H9 (cell line): ENCODE measurements around the gene MROH8. TPM values are rescaled to one million over a fixed set of nuclear protein-coding genes. Genes with fewer than 3 reads are reported as not detected.
"Not testable (repeated sequence)": the region's sequence is repeated elsewhere in the genome, so short reads cannot be mapped to it uniquely, and the experiment has no call there.

Experiments
- DNase-seq: peaks from one replicate; pipeline ENCODE4 v3.0.0-alpha.2; 2017
- H2AFZ ChIP-seq: one replicate; pipeline ENCODE4 v1.6.1; 2013; ENCODE audit warnings: mild to moderate bottlenecking, low read length, control low read depth, moderate library complexity
- H2AK5ac ChIP-seq: 2 replicates; pipeline ENCODE4 v1.6.1; 2013; ENCODE audit warnings: low read length, control low read depth, mixed read lengths; ENCODE audit not compliant: insufficient read length
- H2BK120ac ChIP-seq: one replicate; pipeline ENCODE4 v1.6.1; 2013; ENCODE audit warnings: low read depth, mild to moderate bottlenecking, low read length, control low read depth, inconsistent platforms; ENCODE audit not compliant: poor library complexity, severe bottlenecking
- H2BK12ac ChIP-seq: 2 replicates; pipeline ENCODE4 v1.6.1; 2013; ENCODE audit warnings: low read length, control low read depth, mixed read lengths, low read depth; ENCODE audit not compliant: insufficient read length
- H2BK15ac ChIP-seq: 2 replicates; pipeline ENCODE4 v1.6.1; 2013; ENCODE audit warnings: low read depth, low read length, control low read depth
- H2BK20ac ChIP-seq: one replicate; pipeline ENCODE4 v1.6.1; 2013; ENCODE audit warnings: low read depth, mild to moderate bottlenecking, low read length, control low read depth, inconsistent platforms; ENCODE audit not compliant: poor library complexity, severe bottlenecking
- H2BK5ac ChIP-seq: 2 replicates; pipeline ENCODE4 v1.6.1; 2013; ENCODE audit warnings: low read length, control low read depth, mixed read lengths; ENCODE audit not compliant: insufficient read length
- H3K14ac ChIP-seq: 2 replicates; pipeline ENCODE4 v1.6.1; 2013; ENCODE audit warnings: low read length, control low read depth; ENCODE audit not compliant: insufficient read depth
- H3K18ac ChIP-seq: 2 replicates; pipeline ENCODE4 v1.6.1; 2013; ENCODE audit warnings: low read depth, mild to moderate bottlenecking, mixed read lengths, low read length, control low read depth; ENCODE audit not compliant: insufficient read length
- H3K23ac ChIP-seq: 2 replicates; pipeline ENCODE4 v1.6.1; 2013; ENCODE audit warnings: low read length, control low read depth, mixed read lengths, low read depth; ENCODE audit not compliant: insufficient read length
- H3K23me2 ChIP-seq: 2 replicates; pipeline ENCODE4 v1.6.1; 2013; ENCODE audit warnings: low read depth, mild to moderate bottlenecking, mixed read lengths, low read length, control low read depth; ENCODE audit not compliant: insufficient read length, poor library complexity, severe bottlenecking
- H3K27ac ChIP-seq: 2 replicates; pipeline ENCODE4 v1.5.1; 2013; ENCODE audit warnings: low read length, control low read depth, mixed read lengths, low read depth; ENCODE audit not compliant: insufficient read length
- H3K27me3 ChIP-seq: 2 replicates; pipeline ENCODE4 v1.6.1; 2013; ENCODE audit warnings: low read length, control low read depth, inconsistent platforms; ENCODE audit not compliant: insufficient read depth
- H3K4ac ChIP-seq: 2 replicates; pipeline ENCODE4 v1.6.1; 2013; ENCODE audit warnings: low read depth, mild to moderate bottlenecking, control low read depth, inconsistent platforms, low read length, moderate library complexity
- H3K4me1 ChIP-seq: 2 replicates; pipeline ENCODE4 v1.6.1; 2013; ENCODE audit warnings: low read length, control low read depth, inconsistent platforms; ENCODE audit not compliant: insufficient read depth
- H3K4me2 ChIP-seq: 2 replicates; pipeline ENCODE4 v1.6.1; 2013; ENCODE audit warnings: low read length, control low read depth, mixed read lengths; ENCODE audit not compliant: insufficient read length, insufficient read depth
- H3K56ac ChIP-seq: 2 replicates; pipeline ENCODE4 v1.6.1; 2013; ENCODE audit warnings: low read depth, mild to moderate bottlenecking, mixed read lengths, low read length, control low read depth; ENCODE audit not compliant: insufficient read length
- H3K79me1 ChIP-seq: 2 replicates; pipeline ENCODE4 v1.6.1; 2013; ENCODE audit warnings: low read depth, mild to moderate bottlenecking, moderate library complexity, low read length, control low read depth, inconsistent platforms; ENCODE audit not compliant: insufficient read depth, poor library complexity, severe bottlenecking
- H3K79me2 ChIP-seq: 2 replicates; pipeline ENCODE4 v1.6.1; 2013; ENCODE audit warnings: low read length, control low read depth, inconsistent platforms; ENCODE audit not compliant: insufficient read depth
- H3K9ac ChIP-seq: 2 replicates; pipeline ENCODE4 v1.6.1; 2013; ENCODE audit warnings: low read length, control low read depth, mixed read lengths; ENCODE audit not compliant: insufficient read length; ENCODE audit errors: extremely low read depth
- H3K9me3 ChIP-seq: one replicate; pipeline ENCODE4 v1.6.1; 2013; ENCODE audit warnings: low read depth, low read length, inconsistent platforms; ENCODE audit not compliant: control insufficient read depth
- H3T11ph ChIP-seq: one replicate; pipeline ENCODE4 v1.6.1; 2013; ENCODE audit warnings: mild to moderate bottlenecking, low read length, control low read depth, inconsistent platforms
- H4K20me1 ChIP-seq: one replicate; pipeline ENCODE4 v1.6.1; 2013; ENCODE audit not compliant: control insufficient read depth, insufficient read length, insufficient read depth
- H4K5ac ChIP-seq: 2 replicates; pipeline ENCODE4 v1.6.1; 2013; ENCODE audit warnings: low read depth, mild to moderate bottlenecking, mixed read lengths, low read length, control low read depth; ENCODE audit not compliant: insufficient read length
- H4K8ac ChIP-seq: replicated peaks from 2 replicates; pipeline ENCODE4 v1.6.1; 2013; ENCODE audit warnings: low read length, control low read depth, mixed read lengths, low read depth; ENCODE audit not compliant: insufficient read length
- H4K91ac ChIP-seq: 2 replicates; pipeline ENCODE4 v1.6.1; 2013; ENCODE audit warnings: low read depth, mild to moderate bottlenecking, moderate library complexity, mixed read lengths, low read length, control low read depth; ENCODE audit not compliant: insufficient read length
- H3K27ac Mint-ChIP-seq, 3 experiments: 2 replicates in 2 of 3; 3 replicates in 1 of 3; pipeline ENCODE4 v1.8.0; 2020 to 2021; ENCODE audit warnings: mixed read lengths in 3 of 3, mild to moderate bottlenecking in 1 of 3, moderate library complexity in 1 of 3
- H3K27me3 Mint-ChIP-seq: 2 replicates; pipeline ENCODE4 v1.8.0; 2021; ENCODE audit warnings: low read depth, mild to moderate bottlenecking, moderate library complexity, mixed read lengths
- H3K36me3 Mint-ChIP-seq, 3 experiments: 2 replicates in 2 of 3; 3 replicates in 1 of 3; pipeline ENCODE4 v1.8.0; 2020 to 2021; ENCODE audit warnings: low read depth in 3 of 3, mixed read lengths in 3 of 3; ENCODE audit not compliant: insufficient read depth in 1 of 3
- H3K4me1 Mint-ChIP-seq, 2 experiments: 2 replicates each; pipeline ENCODE4 v1.8.0; 2020; ENCODE audit warnings: mixed read lengths in 2 of 2
- H3K4me3 Mint-ChIP-seq, 2 experiments: 2 replicates in 1 of 2; 3 replicates in 1 of 2; pipeline ENCODE4 v1.8.0; 2020 to 2021; ENCODE audit warnings: mild to moderate bottlenecking in 2 of 2, mixed read lengths in 2 of 2, moderate library complexity in 1 of 2
- H3K9me3 Mint-ChIP-seq, 2 experiments: 2 replicates in 1 of 2; 3 replicates in 1 of 2; pipeline ENCODE4 v1.8.0; 2020; ENCODE audit warnings: mild to moderate bottlenecking in 2 of 2, mixed read lengths in 2 of 2, moderate library complexity in 1 of 2
- CTCF ChIP-seq: fragments of 200-600 bp; sonication (generic); conservative IDR thresholded peaks from 3 replicates; pipeline ENCODE4 v1.8.0; 2021; ENCODE audit warnings: antibody characterized with exemption, mild to moderate bottlenecking
- WGBS: extraction: QIAGEN DNeasy Blood & Tissue Kit; methylation state at CpG from one replicate; pipeline ENCODE4 v1.1.7; 2013; ENCODE audit warnings: missing lambda C conversion rate, low lambda C conversion rate, mixed read lengths; ENCODE audit not compliant: insufficient read length; ENCODE audit errors: extremely low coverage; 5-methylcytosine and 5-hydroxymethylcytosine counted together
- total RNA-seq: library from RNA; stranded (reverse); gene quantifications from 2 replicates; pipeline ENCODE4 v1.2.1, GENCODE V29; 2021

The MROH8 gene
- total RNA-seq, 1 experiment from 2014 or later = 0.90 TPM

GRCh38 chr20:37071481-37071911, 107.9 kb downstream of the MROH8 start:
- Histone ChIP-seq H2BK20ac (no peak overlapping the region), H3K27me3 (no peaks in the 10 kb centered on the region), H4K5ac (no peak overlapping the region), H3K14ac (no peak overlapping the region), H3K79me2 (no peaks in the 10 kb centered on the region), H4K91ac (no peak overlapping the region), H4K8ac (no peak overlapping the region), H3K23ac (no peak overlapping the region), H3K18ac (no peak overlapping the region), H3K4me2 (no peak overlapping the region), H3K4ac (no peak overlapping the region), H3K9ac (no peak overlapping the region), H4K20me1 (no peaks in the 10 kb centered on the region), H2BK5ac (no peak overlapping the region), H3T11ph (no peak overlapping the region), H3K27ac (no peak overlapping the region), H2BK120ac (no peak overlapping the region), H3K79me1 (no peaks in the 10 kb centered on the region), H3K56ac (no peak overlapping the region), H3K4me1 (no peaks in the 10 kb centered on the region), H3K9me3 (no peaks in the 10 kb centered on the region), H2BK15ac (no peak overlapping the region), H2AFZ (no peak overlapping the region), H2BK12ac (no peak overlapping the region), H3K23me2 (no peaks in the 10 kb centered on the region), H2AK5ac (no peak overlapping the region)
- no peaks in the 10 kb centered on the region for H3K4me1 Mint-ChIP-seq
- peak overlapping the region in 2 of 3 experiments; percentile 79 to 82; a peak in 3 of 7 replicates for H3K27ac Mint-ChIP-seq
- H3K36me3 Mint-ChIP-seq = peaks cover 23 to 57% (median 55%) of the 10 kb centered on the region in 3 experiments
- peaks cover 10% of the 10 kb centered on the region in 2 experiments for H3K9me3 Mint-ChIP-seq
- no peak for DNase-seq
- H3K4me3 Mint-ChIP-seq = no peak overlapping the region
- TF ChIP-seq CTCF = no peak
- no CpG with 5 or more reads among the region's 4 CpGs for WGBS
- H3K27me3 Mint-ChIP-seq = no peaks in the 10 kb centered on the region; the same call in 1 of the 2 replicates

- not testable (repeated sequence) for H2AK5ac ChIP-seq
- no CpG with 5 or more reads among the region's 25 CpGs for WGBS
Measured at GRCh38 chr20:37069563-37069962, 109.8 kb downstream of the MROH8 start.

More at GRCh38 chr20:37069563-37069962, 109.8 kb downstream of the MROH8 start:
- not testable (repeated sequence) for H3K4me2 ChIP-seq, H3K4me1 Mint-ChIP-seq, H2BK15ac ChIP-seq, H3K9ac ChIP-seq, H2BK20ac ChIP-seq, H3K18ac ChIP-seq, H2BK12ac ChIP-seq, H3K4ac ChIP-seq, H2BK5ac ChIP-seq, H4K20me1 ChIP-seq, H4K5ac ChIP-seq, H2BK120ac ChIP-seq, H3K27me3 ChIP-seq, H3K4me3 Mint-ChIP-seq, H4K91ac ChIP-seq, H3K23ac ChIP-seq, H3K27ac Mint-ChIP-seq, H3K27ac ChIP-seq, H3K4me1 ChIP-seq, H3K27me3 Mint-ChIP-seq, DNase-seq, H3K9me3 ChIP-seq, H3K56ac ChIP-seq, H3T11ph ChIP-seq, H3K14ac ChIP-seq, H3K9me3 Mint-ChIP-seq, H2AFZ ChIP-seq, H3K79me2 ChIP-seq, H3K79me1 ChIP-seq, H4K8ac ChIP-seq, H3K23me2 ChIP-seq
- peaks cover 23 to 58% (median 53%) of the 10 kb centered on the region in 3 experiments for H3K36me3 Mint-ChIP-seq
